Renal pelvis (tissue), 12 donors: ENCODE measurements around the gene PRKCE. TPM values are rescaled to one million over a fixed set of nuclear protein-coding genes. Genes with fewer than 3 reads are reported as not detected.

ENCODE experiments used
- DNase-seq: peaks from one replicate; pipeline ENCODE4 v3.0.0-alpha.2; 2013
- long read RNA-seq, 16 experiments: transcript quantifications; one replicate each; lab custom pipeline, GENCODE V29; 2026
- polyA plus RNA-seq, 3 donors: library from polyadenylated mRNA; unstranded; fragments of 120-200 nt; gene quantifications; one replicate each; pipeline ENCODE4 v1.2.1, GENCODE V29; 2013; ENCODE audit not compliant: insufficient read length in 3 of 3

The PRKCE gene
- polyA plus RNA-seq, result 1 to 10 TPM; 7.8 to 9.9 (median 7.8) TPM
- long read RNA-seq, donor 1, result 0 reads
- long read RNA-seq, donor 2, result 0 reads
- long read RNA-seq, donor 3, result 0 reads
- long read RNA-seq, donor 4, result 0 reads
- long read RNA-seq, donor 5, result 0 reads
- long read RNA-seq, donor 6, result 0 reads
- long read RNA-seq, donor 7, result 0 reads
- long read RNA-seq, donor 8, full-length matches to known transcripts, result 1 of 1 reads
- long read RNA-seq, donor 8, partial matches to known transcripts, result 0 of 1 reads
- long read RNA-seq, donor 8, other reads (novel, unspliced or antisense), result 0 of 1 reads
- long read RNA-seq, donor 9, partial matches to known transcripts, result 9 of 9 reads
- long read RNA-seq, donor 9, other reads (novel, unspliced or antisense), result 0 of 9 reads
- long read RNA-seq, donor 10, full-length matches to known transcripts, result 1 of 1 reads
- long read RNA-seq, donor 10, partial matches to known transcripts, result 0 of 1 reads
- long read RNA-seq, donor 10, other reads (novel, unspliced or antisense), result 0 of 1 reads
- long read RNA-seq, donor 11, result 0 reads
- long read RNA-seq, donor 12, full-length matches to known transcripts, result 2 of 2 reads
- long read RNA-seq, donor 12, partial matches to known transcripts, result 0 of 2 reads
- long read RNA-seq, donor 12, other reads (novel, unspliced or antisense), result 0 of 2 reads
- long read RNA-seq, donor 13, full-length matches to known transcripts, result 1 of 1 reads
- long read RNA-seq, donor 13, partial matches to known transcripts, result 0 of 1 reads
- long read RNA-seq, donor 13, other reads (novel, unspliced or antisense), result 0 of 1 reads
- long read RNA-seq, donor 14, result 0 reads
- long read RNA-seq, donor 15, full-length matches to known transcripts, result 1 of 1 reads
- long read RNA-seq, donor 15, partial matches to known transcripts, result 0 of 1 reads
- long read RNA-seq, donor 15, other reads (novel, unspliced or antisense), result 0 of 1 reads
- long read RNA-seq, donor 16, result 0 reads

DNA sequence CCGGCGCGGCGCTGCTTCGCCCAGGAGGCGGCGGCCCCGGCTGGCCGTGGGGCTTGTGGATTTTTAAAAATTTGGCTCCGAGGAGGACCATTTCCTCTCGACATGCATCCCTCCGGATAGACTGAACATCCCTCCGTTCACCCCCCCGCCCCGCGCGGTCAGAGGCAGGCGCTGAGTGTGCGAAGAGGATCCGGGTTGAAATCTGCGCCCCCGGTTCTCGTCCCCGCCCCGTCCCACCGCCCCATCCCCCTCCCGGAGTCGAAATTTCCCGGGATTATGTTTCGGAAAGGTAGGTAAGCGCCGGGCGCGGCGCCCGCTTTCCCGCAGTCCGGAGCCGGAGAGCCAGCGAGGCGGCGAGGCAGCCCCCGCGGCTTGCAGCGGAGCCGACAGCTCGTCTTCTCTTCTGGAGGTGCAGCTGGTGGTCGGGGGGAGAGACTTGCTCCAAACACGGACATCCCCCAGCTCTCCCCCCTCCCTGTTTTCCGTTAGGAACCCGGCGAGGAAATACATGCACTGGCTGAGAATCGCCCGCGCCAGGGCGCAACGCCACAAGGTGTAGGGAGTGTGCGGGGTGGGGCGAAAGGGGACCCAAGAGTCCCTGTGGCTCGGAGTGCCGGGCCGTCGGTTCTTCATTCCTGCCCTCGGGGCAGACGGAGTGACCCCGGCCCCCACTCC lies at the start of gene PRKCE:
PRKCE (plus strand) TSS at position 261 of the 675 bp plus-strand sequence.
- no peak for DNase-seq

DNA sequence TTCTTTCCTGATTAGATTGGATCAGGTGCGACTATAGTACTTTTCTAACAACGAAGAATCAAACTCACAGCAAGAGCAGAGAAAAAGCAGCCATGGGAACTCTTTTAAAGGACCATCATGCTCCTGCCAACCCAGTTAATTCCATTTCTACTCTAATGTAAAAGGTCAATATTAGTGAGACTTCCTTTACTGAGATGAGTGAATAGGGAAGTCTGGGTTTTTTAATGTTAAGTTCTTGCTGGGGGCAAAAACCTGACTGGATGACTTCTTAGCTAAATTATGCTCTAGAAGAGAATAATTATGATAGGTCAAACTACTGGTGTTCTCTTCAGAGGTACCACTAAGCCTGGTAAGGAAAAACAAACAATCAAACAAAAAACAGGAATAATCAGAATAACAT lies 48.9 kb upstream of the PRKCE start:
- DNase-seq, result no peak

DNA sequence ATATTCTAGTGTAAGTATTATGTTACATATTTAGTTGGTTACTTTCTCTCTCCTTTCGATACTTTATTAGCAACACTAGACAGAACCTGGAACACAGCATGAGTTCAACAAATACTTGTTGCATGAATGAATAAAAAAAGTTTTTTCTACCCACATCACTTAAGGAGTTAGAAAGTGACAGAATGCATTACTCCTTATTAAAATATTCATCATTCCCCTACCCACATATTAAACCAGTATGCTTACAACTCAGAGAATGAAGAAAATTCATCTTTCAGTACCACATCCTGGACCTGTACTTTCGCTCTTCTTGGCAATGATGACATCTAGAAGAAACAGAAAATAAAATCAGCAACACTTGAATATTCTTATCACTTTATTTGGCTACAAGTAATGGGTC lies 46.4 kb upstream of the PRKCE start:
- no peak for DNase-seq

DNA sequence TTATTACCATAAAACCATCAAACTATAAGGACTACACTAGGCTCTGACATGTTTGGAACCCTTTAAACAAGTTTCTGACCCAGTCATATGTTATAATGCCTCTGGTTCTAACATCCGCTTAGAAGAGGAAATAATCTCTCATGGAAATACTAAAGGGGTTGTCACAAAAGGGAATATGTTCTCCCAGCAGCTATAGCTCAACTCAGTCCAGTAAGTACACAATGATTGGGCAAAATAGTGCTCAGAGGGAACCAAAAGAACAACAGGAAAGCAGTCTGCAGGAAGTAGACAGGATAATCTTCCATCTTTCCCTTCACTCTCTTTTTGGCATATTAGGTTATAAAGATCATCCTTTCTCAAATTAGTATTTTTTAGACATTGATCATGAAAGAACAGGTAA lies 44.7 kb upstream of the PRKCE start:
- DNase-seq, result no peak

DNA sequence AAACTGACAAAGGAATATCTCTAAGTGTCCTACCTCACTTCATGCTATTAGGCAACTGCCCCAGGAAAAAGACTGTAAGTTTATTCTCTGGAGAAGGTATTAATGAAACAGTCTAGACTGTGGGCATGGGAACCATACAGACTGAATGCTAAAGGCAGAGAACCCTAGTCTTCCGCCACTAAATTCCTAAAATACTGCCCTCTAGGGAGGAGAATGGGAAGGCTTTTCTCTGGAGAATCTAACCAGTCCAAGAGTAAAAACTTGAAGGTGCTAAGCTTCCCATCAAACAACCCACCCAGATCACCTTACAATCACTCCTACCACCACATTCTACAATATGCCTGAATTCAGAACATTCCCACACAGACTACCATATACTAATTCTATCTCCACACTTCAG lies 43.8 kb upstream of the PRKCE start:
- DNase-seq, result no peak

DNA sequence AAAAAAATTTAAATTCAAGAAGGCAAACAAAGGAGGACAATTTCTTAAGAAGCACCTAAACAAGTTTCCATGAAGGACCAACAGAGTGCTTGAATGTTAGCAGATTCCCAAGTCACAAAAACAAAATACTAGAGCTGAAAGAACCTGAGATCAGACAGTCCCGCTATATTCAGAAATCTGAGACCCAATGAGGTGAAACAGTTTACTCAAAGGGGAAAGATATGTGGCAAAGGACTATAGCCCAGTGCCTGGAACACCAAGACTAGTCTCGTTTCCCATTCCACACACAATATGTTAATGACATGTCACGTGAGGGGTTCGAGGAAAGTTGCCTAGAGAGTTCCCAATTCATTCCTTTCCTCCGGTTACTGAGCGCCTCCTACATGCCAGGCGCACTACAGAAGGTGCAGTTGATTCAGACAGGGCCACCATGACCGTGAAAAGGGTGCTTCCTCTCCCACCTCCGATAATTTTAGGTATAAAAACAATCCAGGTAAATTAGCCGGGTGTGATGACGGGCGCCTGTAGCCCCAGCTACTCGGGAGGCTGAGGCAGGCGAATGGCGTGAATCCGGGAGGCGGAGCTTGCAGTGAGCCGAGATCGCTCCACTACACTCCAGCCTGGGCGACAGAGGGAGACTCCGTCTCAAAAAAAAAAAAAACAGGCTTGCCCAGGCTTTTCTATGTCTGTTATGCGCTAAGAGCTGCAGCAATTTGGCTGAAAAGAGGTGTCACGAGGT lies 41.0 kb upstream of the PRKCE start:
- DNase-seq, result peak; percentile 68

DNA sequence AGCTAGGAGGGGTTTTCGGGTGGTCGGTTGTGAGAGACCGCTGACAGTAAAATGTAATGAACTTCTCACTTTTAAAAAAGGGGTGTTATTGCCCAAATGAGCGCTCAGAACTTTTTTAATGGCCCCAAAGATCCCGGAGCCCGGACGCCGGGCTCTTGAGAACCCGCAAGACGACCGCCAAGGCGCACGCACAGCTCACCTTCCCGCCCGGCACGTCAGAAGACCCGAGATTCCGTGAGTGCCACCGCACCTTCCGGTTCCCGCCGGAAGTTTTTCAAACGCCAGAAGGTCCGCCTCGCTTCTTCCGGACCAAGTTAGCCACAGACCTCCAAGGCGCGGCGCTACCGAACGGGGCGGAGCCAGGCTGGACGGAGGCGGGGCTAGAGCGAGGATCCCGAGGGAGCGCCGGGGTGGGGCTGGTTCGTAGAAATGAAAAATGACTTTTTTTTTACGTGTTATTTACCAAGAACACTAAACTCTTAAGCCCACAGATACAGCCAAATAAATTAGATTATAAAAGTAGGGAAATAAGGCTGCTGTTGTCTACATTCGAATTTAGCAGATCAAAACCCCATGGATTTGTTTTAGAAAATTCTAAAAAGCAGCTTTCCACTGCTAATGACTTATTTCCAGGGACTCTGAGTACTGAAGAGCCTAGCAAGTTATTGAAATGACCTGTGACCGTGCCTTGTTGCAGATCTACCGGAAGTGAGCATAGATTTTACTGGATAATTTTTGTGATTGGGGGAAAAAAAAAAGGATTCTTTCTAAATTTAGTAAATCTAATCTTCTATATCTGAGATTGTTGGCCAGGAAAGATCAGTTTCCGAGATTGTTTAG lies 40.2 kb upstream of the PRKCE start, which contains the start of gene SRBD1:
SRBD1 (minus strand) TSS at position 248 of the 840 bp plus-strand sequence. CDS start 5,826 bp downstream, outside the sequence.
- DNase-seq, result peak; percentile 94

DNA sequence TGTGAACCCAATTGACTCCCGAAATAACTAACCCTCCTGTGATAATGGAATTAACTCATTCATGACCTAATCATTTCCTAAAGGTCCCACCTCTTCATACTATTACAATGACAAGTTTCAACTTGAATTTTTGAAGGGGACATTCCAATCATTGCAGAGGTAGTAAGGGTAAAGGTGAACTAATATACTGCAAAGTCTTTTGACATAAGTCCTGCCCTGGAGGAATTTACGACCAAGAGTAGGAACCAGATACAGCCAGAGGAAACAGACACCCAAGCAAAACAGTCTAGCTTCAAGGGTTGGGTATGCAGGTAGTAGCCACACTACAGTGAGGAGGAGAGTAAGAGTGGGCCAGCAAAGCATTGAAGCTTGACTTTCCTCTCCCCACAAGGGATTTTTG lies 39.2 kb upstream of the PRKCE start:
- peak; percentile 60 for DNase-seq

DNA sequence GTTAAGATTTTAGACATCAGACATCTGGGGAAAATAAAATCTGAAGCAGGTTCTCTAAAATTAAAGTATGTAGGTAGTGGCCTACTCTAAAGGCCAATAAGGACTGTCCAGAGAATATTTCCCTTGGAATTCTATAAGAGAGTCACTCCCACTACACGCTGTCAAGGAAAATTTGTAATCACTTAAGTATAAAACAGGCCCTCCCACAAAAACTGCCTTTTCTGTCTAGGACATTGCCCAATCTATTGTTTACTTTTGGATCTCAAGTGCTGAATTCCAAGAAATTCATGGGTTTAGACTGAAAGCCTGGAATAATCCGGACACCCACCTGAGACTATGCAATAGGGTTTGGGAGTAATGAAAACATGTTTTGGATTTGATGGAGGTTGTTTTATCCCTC lies 38.7 kb upstream of the PRKCE start:
- DNase-seq, result peak; percentile 56

DNA sequence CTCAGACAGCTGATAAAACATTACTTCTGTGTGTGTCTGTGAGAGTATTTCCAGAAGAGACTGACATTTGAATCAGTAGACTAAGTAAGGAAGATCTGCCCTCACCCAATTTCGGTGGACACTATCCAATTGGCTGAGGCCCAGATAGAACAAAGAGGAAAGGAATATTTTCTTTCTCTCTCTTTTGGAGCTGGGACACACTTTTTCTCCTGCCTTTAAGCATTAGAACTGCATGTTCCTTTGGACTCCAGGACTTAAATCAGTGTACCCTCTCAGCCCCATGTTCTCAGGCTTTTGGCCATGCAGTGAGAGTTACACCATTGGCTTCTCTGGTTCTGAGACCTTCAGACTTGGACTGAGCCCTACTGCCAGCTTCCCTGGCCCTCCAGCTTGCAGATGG lies 37.1 kb upstream of the PRKCE start:
- no peak for DNase-seq

DNA sequence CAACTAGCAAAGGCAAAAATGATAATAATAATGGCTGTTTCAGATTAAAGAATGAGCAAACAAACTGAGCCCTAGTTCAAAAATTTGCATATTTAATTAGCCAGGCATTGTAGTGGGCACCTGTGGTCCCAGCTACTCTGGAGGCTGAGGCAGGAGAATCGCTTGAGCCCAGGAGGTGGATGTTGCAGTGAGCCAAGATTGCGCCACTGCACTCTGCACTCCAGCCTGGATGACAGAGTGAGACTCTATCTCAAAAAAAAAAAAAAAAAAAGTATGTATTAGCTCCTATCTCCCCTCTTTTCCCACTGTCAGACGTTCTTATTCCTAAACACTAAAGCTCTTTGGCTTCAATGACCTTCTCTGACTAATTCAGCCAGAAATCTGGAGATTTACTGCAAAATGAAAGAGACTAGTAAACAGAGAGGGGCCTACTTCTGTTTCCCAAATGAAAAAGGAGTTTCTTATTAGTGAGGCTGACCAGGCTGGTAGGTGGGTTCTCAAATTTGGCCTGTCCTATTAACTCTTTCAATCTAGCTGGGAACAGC lies 36.5 kb upstream of the PRKCE start:
- no peak for DNase-seq

DNA sequence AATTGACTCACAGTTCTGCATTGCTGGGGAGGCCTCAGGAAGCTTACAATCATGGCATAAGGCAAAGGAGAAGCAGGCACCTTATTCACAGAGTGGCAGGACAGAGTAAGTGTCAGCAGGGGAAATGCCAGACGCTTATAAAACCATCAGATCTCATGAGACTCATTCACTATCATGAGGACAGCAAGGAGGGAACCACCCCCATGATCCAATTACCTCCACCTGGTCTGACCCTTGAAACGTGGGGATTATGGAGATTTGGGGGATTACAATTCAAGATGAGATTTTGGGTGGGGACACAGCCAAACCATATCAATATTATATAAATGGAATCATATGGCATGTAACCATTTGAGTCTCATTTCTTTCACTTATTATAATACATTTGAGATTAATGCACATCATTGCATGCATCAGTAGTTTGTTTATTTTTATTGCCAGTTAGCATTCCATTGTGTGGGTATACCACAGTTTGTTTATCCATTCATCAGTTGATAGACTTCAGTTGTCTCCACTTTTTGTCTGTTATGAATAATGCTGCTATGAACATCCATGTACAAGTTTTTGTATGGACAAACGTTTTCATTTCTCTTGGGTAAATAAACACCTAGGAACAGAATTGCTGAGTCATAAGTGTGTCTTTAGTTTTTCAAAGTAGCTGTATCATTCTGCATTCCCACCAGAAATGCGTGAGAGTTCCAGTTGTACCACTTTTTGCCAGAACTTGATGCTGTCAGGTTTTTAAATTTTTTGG lies 34.6 kb upstream of the PRKCE start:
- no peak for DNase-seq

DNA sequence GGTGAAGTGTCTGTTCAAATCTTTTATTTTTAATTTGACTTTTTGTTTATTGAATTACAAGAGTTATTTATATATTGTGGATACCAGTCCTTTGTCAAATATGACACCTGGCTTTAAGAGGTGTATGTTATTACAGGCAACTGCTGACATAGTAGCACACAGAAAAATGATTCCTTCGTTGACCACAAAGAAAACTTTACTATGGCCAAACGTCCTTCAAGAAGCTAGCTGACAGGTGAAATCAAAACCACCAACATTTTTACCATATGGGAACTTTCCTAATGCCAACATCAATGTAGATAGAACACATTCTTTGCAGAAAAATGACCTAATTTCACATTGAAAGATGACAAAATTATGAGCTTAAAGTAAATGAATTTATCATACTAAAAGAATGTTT lies 34.0 kb upstream of the PRKCE start:
- DNase-seq, result no peak

DNA sequence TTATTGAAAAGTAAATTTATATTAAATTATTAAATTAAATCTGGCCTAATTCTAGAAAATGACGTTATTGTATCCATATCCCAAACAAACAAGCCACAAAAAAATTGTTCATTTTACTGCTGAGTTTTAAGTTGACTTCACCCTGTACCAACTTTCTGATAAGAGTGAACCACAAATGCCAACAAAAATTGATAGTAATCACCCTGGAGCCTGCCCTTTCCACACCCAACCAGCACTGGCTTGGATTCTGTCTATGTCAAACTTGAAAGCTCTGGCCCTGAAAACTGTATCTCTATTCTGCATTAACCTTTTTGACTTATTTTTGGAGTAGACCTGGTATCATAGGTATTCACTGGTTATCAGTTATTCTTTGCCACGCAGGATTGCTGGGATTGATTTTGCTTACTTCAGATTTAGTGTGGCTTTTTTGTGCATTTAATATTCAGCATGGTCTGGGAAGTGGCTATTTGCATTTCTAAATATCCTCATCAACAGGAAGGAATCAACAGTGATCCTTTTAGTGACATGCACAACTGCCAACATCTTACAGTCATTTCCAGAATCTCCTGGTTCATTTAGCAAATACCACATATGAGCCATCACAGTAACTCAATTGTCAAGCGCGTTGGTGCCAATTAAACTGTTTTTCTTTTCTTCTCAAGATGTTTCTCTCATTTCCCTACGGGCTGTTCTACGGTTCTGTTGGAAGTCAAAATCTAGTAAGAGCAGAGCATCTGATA lies 29.0 kb upstream of the PRKCE start:
- DNase-seq, result no peak

DNA sequence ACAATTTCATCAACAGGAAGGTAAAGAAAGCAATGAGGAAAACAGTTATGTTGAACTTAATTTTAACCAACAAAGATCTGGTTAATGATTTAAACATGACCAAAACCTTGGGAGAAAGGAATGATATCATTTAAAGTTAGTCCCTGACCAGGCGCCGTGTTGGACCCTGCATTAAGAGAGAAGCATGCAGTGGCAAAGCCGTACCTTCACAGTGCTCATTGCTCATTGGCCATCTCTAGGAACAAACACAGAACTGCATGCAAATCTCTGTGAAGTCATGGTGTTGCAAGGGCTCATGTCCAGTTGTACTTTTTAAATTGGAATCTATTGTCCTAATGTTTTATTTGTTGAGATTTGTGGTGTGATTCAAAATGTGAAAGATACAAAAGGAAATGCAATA lies 28.4 kb upstream of the PRKCE start:
- DNase-seq, result no peak

DNA sequence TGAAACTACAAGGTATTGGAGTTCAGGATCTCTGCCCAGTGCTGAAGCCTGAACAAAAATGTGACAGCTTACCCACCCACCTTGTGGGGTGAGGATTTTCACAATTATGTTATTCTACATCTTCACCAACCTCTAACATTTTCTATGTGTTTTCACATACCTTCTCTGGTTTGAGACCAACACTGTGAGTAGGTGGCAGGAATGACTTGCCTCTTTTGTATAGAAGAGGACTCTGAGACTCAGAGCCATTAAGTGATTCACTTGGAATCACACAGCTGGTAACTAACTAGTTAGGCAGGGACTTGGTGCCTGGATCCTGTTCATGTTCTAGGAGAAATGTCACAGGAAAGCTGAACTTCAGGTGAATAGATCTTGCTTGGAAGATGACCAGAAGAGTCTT lies 25.7 kb upstream of the PRKCE start:
- DNase-seq, result no peak

DNA sequence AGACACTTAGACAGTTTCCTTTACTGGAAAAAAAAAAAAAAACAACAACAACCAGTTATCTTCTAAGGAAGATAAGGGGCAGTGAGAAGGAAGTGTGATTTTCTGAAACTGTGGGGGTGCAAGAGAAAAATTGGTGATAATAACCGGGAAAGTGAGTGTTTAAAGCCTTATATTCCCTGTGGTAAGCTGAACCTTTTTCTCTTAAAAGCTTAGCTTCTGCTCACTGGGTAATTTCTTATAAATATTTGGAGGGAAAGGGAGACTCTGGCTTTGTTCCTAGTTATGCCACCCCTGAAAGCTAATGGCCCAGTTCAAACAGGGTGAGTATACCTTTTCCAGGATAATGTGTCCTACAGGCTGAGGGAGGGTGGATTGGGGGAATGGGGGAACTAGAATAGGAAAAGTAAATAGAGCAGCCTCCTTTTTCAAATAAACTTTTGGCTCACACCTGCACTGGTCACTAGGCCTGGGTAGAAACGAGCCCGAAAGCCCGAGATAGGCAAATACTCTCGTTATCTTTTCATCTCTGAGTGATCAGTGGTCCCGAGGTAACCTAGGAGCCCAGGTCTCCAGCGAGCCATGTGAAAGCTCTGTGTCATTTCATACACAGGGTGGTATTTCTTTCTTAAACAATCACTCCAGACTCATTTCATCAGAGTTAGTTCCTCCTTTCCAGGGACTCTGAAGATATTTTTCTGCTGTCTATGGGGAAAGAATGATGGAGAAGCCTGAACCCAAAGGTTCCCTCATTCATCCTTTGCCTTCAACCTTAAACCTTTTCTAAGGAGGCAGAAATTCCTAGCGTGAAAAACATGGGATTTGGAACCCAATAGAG lies 24.9 kb upstream of the PRKCE start:
- no peak for DNase-seq

DNA sequence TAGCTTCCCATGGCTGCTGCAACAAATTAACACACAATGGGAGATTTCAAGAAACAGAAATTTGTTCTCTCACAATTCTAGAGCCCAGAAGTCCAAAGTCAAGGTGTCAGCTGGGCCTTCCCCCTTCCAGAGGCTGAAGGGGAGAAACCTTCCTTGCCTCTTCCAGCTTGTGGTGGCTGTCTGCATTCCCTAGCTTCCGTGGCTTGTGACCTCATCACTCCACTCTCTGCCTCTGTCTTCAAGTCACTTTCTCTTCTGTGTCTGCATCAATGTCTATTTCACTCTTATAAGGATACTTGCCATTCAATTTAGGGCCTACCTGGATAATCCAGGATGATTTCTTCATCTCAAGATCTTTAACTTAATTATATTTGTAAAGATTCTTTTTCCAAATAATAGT lies 23.6 kb upstream of the PRKCE start:
- no peak for DNase-seq
